ENCODE measurements around the gene OR13C5.

- no peak for TF ChIP-seq POLR2A (IDR thresholded peaks at IDR 0.05; ENCODE audit: low read depth, low read length)
- no peak for TF ChIP-seq POLR2AphosphoS5 (IDR thresholded peaks at IDR 0.05; ENCODE audit: low read depth, low read length)
These were observed 18.7 kb downstream of the OR13C5 start for GRCh38 chr9:104580562-104580961.
